ENCODE results near the gene SHISA7. TPM values are rescaled to one million over a fixed set of nuclear protein-coding genes. Genes with fewer than 3 reads are reported as not detected.

SHISA7 gene
- total RNA-seq, 2 experiments from 2014 or later = not detected

GRCh38 chr19:55382013-55382412 is 61.1 kb downstream of the SHISA7 start:
- ChIA-PET POLR2A (no interaction called here), CTCF (ENCODE audit: unreplicated experiment) (interaction anchor here (0.6 kb wide), 1 partner anchor 21 kb away, joined by 5 read pairs; no protein-coding TSS in a partner anchor)
- Histone ChIP-seq H3K4me1 (ENCODE audit: insufficient read depth, low read length, poor library complexity, severe bottlenecking) (peaks cover 18% of the 10 kb centered on the region), H3K79me2 (ENCODE audit: insufficient read depth, low read depth, low read length) (peaks cover 24% of the 10 kb centered on the region), H3K9me3 (ENCODE audit: low read length) (no peaks in the 10 kb centered on the region), H3K4me3 (ENCODE audit: low read depth, low read length, poor library complexity, severe bottlenecking) (no peak overlapping the region), H3K9me2 (ENCODE audit: insufficient read depth, low read length) (no peaks in the 10 kb centered on the region), H3K36me3 (ENCODE audit: insufficient read depth, low read length) (peaks cover 12% of the 10 kb centered on the region), H3K27ac (ENCODE audit: low read depth, low read length, poor library complexity, severe bottlenecking) (no peak overlapping the region), H4K20me1 (ENCODE audit: insufficient read depth, low read length) (peaks cover 10% of the 10 kb centered on the region), H2AFZ (ENCODE audit: low read length) (no peak overlapping the region), H3K4me2 (ENCODE audit: low read length) (no peak overlapping the region)
- no peak for TF ChIP-seq CTCF (conservative IDR thresholded peaks at IDR 0.05; ENCODE audit: low read length)
- no peak for TF ChIP-seq EZH2phosphoT487 (IDR thresholded peaks at IDR 0.05; ENCODE audit: borderline replicate concordance, low read depth, low read length)
- DNase-seq (ENCODE audit: low spot score) = no peak
- BruUV-seq (replicated peaks) = no TSS peak
- intact Hi-C loops (cut with micrococcal nuclease; ENCODE audit: unreplicated experiment) = no loop called here

GRCh38 chr19:55379174-55379573 is 63.9 kb downstream of the SHISA7 start:
- Histone ChIP-seq H3K9me2 (ENCODE audit: insufficient read depth, low read length) (no peaks in the 10 kb centered on the region), H2AFZ (ENCODE audit: low read length) (no peak overlapping the region), H3K27ac (ENCODE audit: low read depth, low read length, poor library complexity, severe bottlenecking) (no peak overlapping the region), H3K4me2 (ENCODE audit: low read length) (no peak overlapping the region), H4K20me1 (ENCODE audit: insufficient read depth, low read length) (no peaks in the 10 kb centered on the region), H3K4me3 (ENCODE audit: low read depth, low read length, poor library complexity, severe bottlenecking) (no peak overlapping the region), H3K36me3 (ENCODE audit: insufficient read depth, low read length) (no peaks in the 10 kb centered on the region), H3K4me1 (ENCODE audit: insufficient read depth, low read length, poor library complexity, severe bottlenecking) (peaks cover 8% of the 10 kb centered on the region), H3K79me2 (ENCODE audit: insufficient read depth, low read depth, low read length) (peaks cover 4% of the 10 kb centered on the region; the same call in 1 of the 2 replicates), H3K9me3 (ENCODE audit: low read length) (no peaks in the 10 kb centered on the region)
- intact Hi-C loops (cut with micrococcal nuclease; ENCODE audit: unreplicated experiment) = no loop called here
- CTCF ChIA-PET (ENCODE audit: unreplicated experiment) = no interaction called here
- no TSS peak for BruUV-seq (replicated peaks)
- TF ChIP-seq CTCF (conservative IDR thresholded peaks at IDR 0.05; ENCODE audit: low read length) (no peak), EZH2phosphoT487 (IDR thresholded peaks at IDR 0.05; ENCODE audit: borderline replicate concordance, low read depth, low read length) (no peak)
- no peak for DNase-seq (ENCODE audit: low spot score)
- POLR2A ChIA-PET = no interaction called here

Other genes with a start within 250 kb of the SHISA7 start
Only the 30 nearest of the 31 such genes appear.
- 6.7 and 8.1 TPM in 2 replicates for gene TMEM86B, start 214.5 kb downstream of the SHISA7 start, total RNA-seq (2014; rRNA removed; shearing (Covaris generic))
- gene TMEM86B, start 214.5 kb downstream of the SHISA7 start, total RNA-seq (2022) = 13.7 and 13.8 TPM in 2 replicates
- gene PPP6R1, start 184.3 kb downstream of the SHISA7 start, total RNA-seq (2014; rRNA removed; shearing (Covaris generic)) = 82.0 and 89.6 TPM in 2 replicates
- gene PPP6R1, start 184.3 kb downstream of the SHISA7 start, total RNA-seq (2022) = 156 and 161 TPM in 2 replicates
- gene HSPBP1, start 163.2 kb downstream of the SHISA7 start, total RNA-seq (2014; rRNA removed; shearing (Covaris generic)) = 41.3 and 50.5 TPM in 2 replicates
- 31.9 and 38.7 TPM in 2 replicates for gene HSPBP1, start 163.2 kb downstream of the SHISA7 start, total RNA-seq (2022)
- gene BRSK1, start 159.3 kb downstream of the SHISA7 start, total RNA-seq (2014; rRNA removed; shearing (Covaris generic)) = 15.9 and 16.1 TPM in 2 replicates
- gene BRSK1, start 159.3 kb downstream of the SHISA7 start, total RNA-seq (2022) = 23.9 and 25.7 TPM in 2 replicates
- gene TMEM150B, start 118.0 kb downstream of the SHISA7 start, total RNA-seq (2014; rRNA removed; shearing (Covaris generic)) = not detected in 2 replicates
- gene TMEM150B, start 118.0 kb downstream of the SHISA7 start, total RNA-seq (2022) = not detected in 2 replicates
- gene KMT5C, start 103.4 kb downstream of the SHISA7 start, total RNA-seq (2014; rRNA removed; shearing (Covaris generic)) = 21.2 and 22.8 TPM in 2 replicates
- gene KMT5C, start 103.4 kb downstream of the SHISA7 start, total RNA-seq (2022) = 36.1 and 43.4 TPM in 2 replicates
- not detected in 2 replicates for gene COX6B2, start 88.6 kb downstream of the SHISA7 start, total RNA-seq (2014; rRNA removed; shearing (Covaris generic))
- not detected in 2 replicates for gene COX6B2, start 88.6 kb downstream of the SHISA7 start, total RNA-seq (2022)
- not detected in 2 replicates for gene GARIN5B, start 80.0 kb downstream of the SHISA7 start, total RNA-seq (2014; rRNA removed; shearing (Covaris generic))
- not detected in 2 replicates for gene GARIN5B, start 80.0 kb downstream of the SHISA7 start, total RNA-seq (2022)
- gene IL11, start 72.8 kb downstream of the SHISA7 start, total RNA-seq (2014; rRNA removed; shearing (Covaris generic)) = 0.32 TPM in 1 of 2 replicates, not detected in the other
- 0.46 and 0.55 TPM in 2 replicates for gene IL11, start 72.8 kb downstream of the SHISA7 start, total RNA-seq (2022)
- not detected in 2 replicates for gene TMEM190, start 66.5 kb downstream of the SHISA7 start, total RNA-seq (2014; rRNA removed; shearing (Covaris generic))
- not detected in 2 replicates for gene TMEM190, start 66.5 kb downstream of the SHISA7 start, total RNA-seq (2022)
- gene TMEM238, start 59.0 kb downstream of the SHISA7 start, total RNA-seq (2014; rRNA removed; shearing (Covaris generic)) = 2.6 and 2.7 TPM in 2 replicates
- 6.5 and 7.1 TPM in 2 replicates for gene TMEM238, start 59.0 kb downstream of the SHISA7 start, total RNA-seq (2022)
- 847 and 872 TPM in 2 replicates for gene RPL28, start 57.4 kb downstream of the SHISA7 start, total RNA-seq (2014; rRNA removed; shearing (Covaris generic))
- 2,656 and 3,234 TPM in 2 replicates for gene RPL28, start 57.4 kb downstream of the SHISA7 start, total RNA-seq (2022)
- gene UBE2S, start 35.5 kb downstream of the SHISA7 start, total RNA-seq (2014; rRNA removed; shearing (Covaris generic)) = 682 and 848 TPM in 2 replicates
- 285 and 321 TPM in 2 replicates for gene UBE2S, start 35.5 kb downstream of the SHISA7 start, total RNA-seq (2022)
- gene ISOC2, start 18.3 kb upstream of the SHISA7 start, total RNA-seq (2014; rRNA removed; shearing (Covaris generic)) = 89.5 and 115 TPM in 2 replicates
- 37.0 and 37.7 TPM in 2 replicates for gene ISOC2, start 18.3 kb upstream of the SHISA7 start, total RNA-seq (2022)
- not detected in 2 replicates for gene C19orf85, start 21.5 kb upstream of the SHISA7 start, total RNA-seq (2014; rRNA removed; shearing (Covaris generic))
- not detected in 2 replicates for gene C19orf85, start 21.5 kb upstream of the SHISA7 start, total RNA-seq (2022)
- 1.8 and 5.2 TPM in 2 replicates for gene ZNF628, start 33.3 kb upstream of the SHISA7 start, total RNA-seq (2014; rRNA removed; shearing (Covaris generic))
- 8.6 and 10.6 TPM in 2 replicates for gene ZNF628, start 33.3 kb upstream of the SHISA7 start, total RNA-seq (2022)
- gene NAT14, start 41.9 kb upstream of the SHISA7 start, total RNA-seq (2014; rRNA removed; shearing (Covaris generic)) = 29.1 and 33.2 TPM in 2 replicates
- gene NAT14, start 41.9 kb upstream of the SHISA7 start, total RNA-seq (2022) = 24.2 and 28.3 TPM in 2 replicates
- 0.23 and 0.50 TPM in 2 replicates for gene SSC5D, start 45.1 kb upstream of the SHISA7 start, total RNA-seq (2014; rRNA removed; shearing (Covaris generic))
- 1.7 and 2.7 TPM in 2 replicates for gene SSC5D, start 45.1 kb upstream of the SHISA7 start, total RNA-seq (2022)
- not detected in 2 replicates for gene SBK2, start 93.8 kb upstream of the SHISA7 start, total RNA-seq (2014; rRNA removed; shearing (Covaris generic))
- not detected in 2 replicates for gene SBK2, start 93.8 kb upstream of the SHISA7 start, total RNA-seq (2022)
- gene SBK3, start 102.2 kb upstream of the SHISA7 start, total RNA-seq (2014; rRNA removed; shearing (Covaris generic)) = not detected in 2 replicates
- gene SBK3, start 102.2 kb upstream of the SHISA7 start, total RNA-seq (2022) = 0.34 and 0.68 TPM in 2 replicates
- gene ZNF579, start 137.5 kb upstream of the SHISA7 start, total RNA-seq (2014; rRNA removed; shearing (Covaris generic)) = 4.1 and 6.1 TPM in 2 replicates
- 11.1 and 11.6 TPM in 2 replicates for gene ZNF579, start 137.5 kb upstream of the SHISA7 start, total RNA-seq (2022)
- 6.0 and 6.8 TPM in 2 replicates for gene FIZ1, start 156.2 kb upstream of the SHISA7 start, total RNA-seq (2014; rRNA removed; shearing (Covaris generic))
- gene FIZ1, start 156.2 kb upstream of the SHISA7 start, total RNA-seq (2022) = 17.1 and 18.0 TPM in 2 replicates
- 14.5 and 21.6 TPM in 2 replicates for gene ZNF524, start 157.0 kb upstream of the SHISA7 start, total RNA-seq (2014; rRNA removed; shearing (Covaris generic))
- 9.2 and 12.3 TPM in 2 replicates for gene ZNF524, start 157.0 kb upstream of the SHISA7 start, total RNA-seq (2022)
- gene ZNF865, start 162.3 kb upstream of the SHISA7 start, total RNA-seq (2014; rRNA removed; shearing (Covaris generic)) = 2.1 and 3.0 TPM in 2 replicates
- 11.3 and 13.0 TPM in 2 replicates for gene ZNF865, start 162.3 kb upstream of the SHISA7 start, total RNA-seq (2022)
- 3.4 and 6.6 TPM in 2 replicates for gene ZNF784, start 181.3 kb upstream of the SHISA7 start, total RNA-seq (2014; rRNA removed; shearing (Covaris generic))
- 4.0 and 5.4 TPM in 2 replicates for gene ZNF784, start 181.3 kb upstream of the SHISA7 start, total RNA-seq (2022)
- gene ZNF580, start 197.7 kb upstream of the SHISA7 start, total RNA-seq (2014; rRNA removed; shearing (Covaris generic)) = 17.6 and 24.4 TPM in 2 replicates
- 50.0 and 52.1 TPM in 2 replicates for gene ZNF580, start 197.7 kb upstream of the SHISA7 start, total RNA-seq (2022)
- 26.6 and 44.5 TPM in 2 replicates for gene ZNF581, start 200.3 kb upstream of the SHISA7 start, total RNA-seq (2014; rRNA removed; shearing (Covaris generic))
- 39.7 and 41.8 TPM in 2 replicates for gene ZNF581, start 200.3 kb upstream of the SHISA7 start, total RNA-seq (2022)
- gene CCDC106, start 204.9 kb upstream of the SHISA7 start, total RNA-seq (2014; rRNA removed; shearing (Covaris generic)) = 29.4 and 30.1 TPM in 2 replicates
- gene CCDC106, start 204.9 kb upstream of the SHISA7 start, total RNA-seq (2022) = 29.0 and 30.9 TPM in 2 replicates
- gene U2AF2, start 211.7 kb upstream of the SHISA7 start, total RNA-seq (2014; rRNA removed; shearing (Covaris generic)) = 193 and 211 TPM in 2 replicates
- gene U2AF2, start 211.7 kb upstream of the SHISA7 start, total RNA-seq (2022) = 233 and 264 TPM in 2 replicates
- gene EPN1, start 231.9 kb upstream of the SHISA7 start, total RNA-seq (2014; rRNA removed; shearing (Covaris generic)) = 40.5 and 46.3 TPM in 2 replicates
- 120 and 121 TPM in 2 replicates for gene EPN1, start 231.9 kb upstream of the SHISA7 start, total RNA-seq (2022)